OCI-LY7 (cell line): ENCODE measurements around the gene LGR5. TPM values are rescaled to one million over a fixed set of nuclear protein-coding genes. Genes with fewer than 3 reads are reported as not detected.
A peak's percentile ranks its signal among the peaks of the same experiment; 100 is the strongest.

Experiments used
- BruUV-seq: library from RNA; stranded (reverse); fragments of 400-500 nt; replicated peaks from 2 replicates; lab custom pipeline; 2021; lab: Mats Ljungman, UMichigan
- CTCF ChIA-PET: fragments of 300-600 bp; sonication (Branson Sonifier 250); formaldehyde crosslinking; loops from one replicate; lab custom pipeline; 2022; ENCODE audit warnings: antibody characterized with exemption; ENCODE audit not compliant: unreplicated experiment; lab: Charles Lee
- POLR2A ChIA-PET: fragments of 300-600 bp; sonication (Branson Sonifier 250); formaldehyde crosslinking; loops from one replicate; lab custom pipeline; 2022; ENCODE audit warnings: antibody characterized with exemption; lab: Charles Lee
- DNase-seq: peaks from one replicate; pipeline ENCODE4 v3.0.0-alpha.2; 2015; ENCODE audit warnings: low spot score
- H2AFZ ChIP-seq: fragments of 200-600 bp; sonication (generic), shearing (Covaris generic); 2 replicates; pipeline ENCODE4 v1.6.1; 2014; ENCODE audit warnings: mild to moderate bottlenecking, antibody characterized with exemption, low read length, moderate library complexity
- H3K27ac ChIP-seq: fragments of 200-600 bp; sonication (generic); 2 replicates; pipeline ENCODE4 v1.5.1; 2014; ENCODE audit warnings: mixed run types, low read depth, mild to moderate bottlenecking, moderate library complexity, low read length, inconsistent platforms; ENCODE audit not compliant: poor library complexity, severe bottlenecking
- H3K36me3 ChIP-seq: fragments of 200-600 bp; sonication (generic); 2 replicates; pipeline ENCODE4 v1.6.1; 2014; ENCODE audit warnings: mild to moderate bottlenecking, antibody characterized with exemption, low read length, moderate library complexity, mixed read lengths; ENCODE audit not compliant: insufficient read depth
- H3K4me1 ChIP-seq: fragments of 200-600 bp; sonication (generic); 2 replicates; pipeline ENCODE4 v1.5.1; 2014; ENCODE audit warnings: mild to moderate bottlenecking, low read length; ENCODE audit not compliant: insufficient read depth, poor library complexity, severe bottlenecking
- H3K4me2 ChIP-seq: fragments of 200-600 bp; sonication (generic); 2 replicates; pipeline ENCODE4 v1.6.1; 2014; ENCODE audit warnings: mild to moderate bottlenecking, low read length
- H3K4me3 ChIP-seq: fragments of 200-600 bp; sonication (generic); 2 replicates; pipeline ENCODE4 v1.5.1; 2014; ENCODE audit warnings: mild to moderate bottlenecking, low read depth, low read length; ENCODE audit not compliant: poor library complexity, severe bottlenecking
- H3K79me2 ChIP-seq: fragments of 200-600 bp; sonication (generic); 2 replicates; pipeline ENCODE4 v1.6.1; 2016; ENCODE audit warnings: low read depth, mild to moderate bottlenecking, low read length, moderate library complexity, mixed read lengths; ENCODE audit not compliant: insufficient read depth
- H3K9me2 ChIP-seq: fragments of 200-600 bp; sonication (generic); 2 replicates; pipeline ENCODE4 v1.6.1; 2016; ENCODE audit warnings: mild to moderate bottlenecking, low read length, mixed read lengths; ENCODE audit not compliant: insufficient read depth
- H3K9me3 ChIP-seq: fragments of 200-600 bp; sonication (generic); 2 replicates; pipeline ENCODE4 v1.6.1; 2014; ENCODE audit warnings: mild to moderate bottlenecking, mixed run types, low read length, mixed read lengths
- H4K20me1 ChIP-seq: fragments of 200-600 bp; sonication (generic); 2 replicates; pipeline ENCODE4 v1.6.1; 2014; ENCODE audit warnings: mild to moderate bottlenecking, antibody characterized with exemption, low read length, moderate library complexity, mixed read lengths; ENCODE audit not compliant: insufficient read depth
- EZH2phosphoT487 ChIP-seq: fragments of 200-600 bp; sonication (generic); IDR thresholded peaks from 2 replicates; pipeline ENCODE4 v1.6.1; 2018; ENCODE audit warnings: low read depth, borderline replicate concordance, mild to moderate bottlenecking, mixed run types, antibody characterized with exemption, low read length, moderate library complexity, mixed read lengths
- intact Hi-C: fragments of 100-400 bp; cut with micrococcal nuclease; formaldehyde crosslinking; loops from one replicate; pipeline ENCODE4 v1.10.0; 2022; ENCODE audit not compliant: unreplicated experiment
- total RNA-seq, 2 experiments: library from RNA; depleted of rRNA in 1 of 2; stranded (reverse); fragments of >200 nt in 1 of 2; shearing (Covaris generic) in 1 of 2; gene quantifications; 2 replicates each; pipeline ENCODE4 v1.2.3, GENCODE V29; 2014 to 2022
- TF ChIP-seq, protein P1 (sequence below): fragments of 200-600 bp; sonication (generic); conservative IDR thresholded peaks from 2 replicates; pipeline ENCODE4 v1.5.1; 2014; ENCODE audit warnings: mild to moderate bottlenecking, antibody characterized with exemption, low read length, moderate library complexity, mixed read lengths

The LGR5 gene
- total RNA-seq, 2 experiments from 2014 or later, result 0.51 TPM; not detected in 1

DNA sequence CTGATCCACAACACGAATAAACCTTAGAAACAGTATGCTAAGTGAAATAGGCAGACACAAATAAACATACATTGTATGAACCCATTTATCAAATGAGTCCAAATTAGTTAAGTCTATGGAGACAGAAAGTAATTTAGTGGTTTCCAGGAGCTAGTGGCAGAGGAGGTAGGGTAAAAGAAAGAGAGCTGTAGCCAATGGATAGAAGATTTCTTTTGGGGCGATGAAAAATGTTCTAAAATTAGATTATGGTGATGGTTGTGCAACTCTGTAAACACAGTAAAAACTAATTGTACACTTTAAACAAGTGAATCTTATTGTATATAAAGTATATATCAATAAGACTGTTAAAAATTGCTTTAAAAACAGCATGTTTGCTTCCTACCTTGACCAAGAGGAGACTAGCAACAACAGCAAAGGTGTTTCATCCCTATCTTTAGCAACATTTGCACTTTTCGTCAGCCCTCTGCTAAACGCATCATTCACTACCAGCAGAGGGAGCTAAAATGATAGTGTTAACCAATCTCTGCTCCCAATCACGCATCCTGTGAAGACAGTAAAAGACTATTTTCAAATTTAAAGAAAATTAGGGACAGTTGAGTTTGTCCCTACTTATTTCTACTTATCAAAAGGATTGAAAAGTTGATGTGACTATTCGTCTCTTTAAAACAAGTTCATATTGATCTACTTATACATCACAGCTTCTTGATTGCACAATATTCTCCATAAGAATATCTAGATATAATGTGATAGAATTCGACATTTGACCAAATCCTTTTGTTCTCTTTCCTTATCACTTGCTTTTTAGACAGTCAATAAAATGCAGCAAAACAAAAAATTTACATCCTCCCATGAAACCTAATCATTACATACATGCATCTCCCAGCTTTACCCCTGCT lies 24.0 kb upstream of the LGR5 start:
- BruUV-seq, result no TSS peak
- intact Hi-C loops, result loop anchor here (1.0 kb wide), 3 partner anchors 136 to 332 kb away; no protein-coding TSS in a partner anchor
- DNase-seq, result peak; percentile 69

DNA sequence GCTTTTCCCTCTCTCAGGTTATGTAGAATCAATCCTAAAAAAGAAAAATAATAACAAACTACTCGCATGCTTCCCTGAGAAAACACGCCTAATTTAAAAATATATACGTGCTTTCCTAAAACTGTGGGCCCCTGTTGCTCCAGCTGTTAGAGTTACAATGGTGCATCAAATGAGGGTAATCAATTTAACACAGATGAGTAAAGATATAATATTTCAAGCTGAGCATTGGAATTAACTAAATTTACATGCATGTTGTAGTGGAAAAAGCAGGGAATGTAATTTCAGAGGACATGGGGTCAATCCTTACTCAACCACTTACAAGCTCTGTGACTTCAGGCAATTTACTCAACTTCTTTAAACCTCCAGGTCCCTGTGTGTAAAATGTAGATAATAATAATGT lies 22.4 kb upstream of the LGR5 start:
- H2AFZ ChIP-seq, result no peak overlapping the region
- no peak for DNase-seq
- H3K36me3 ChIP-seq, result no peaks in the 10 kb centered on the region
- CTCF ChIA-PET, result no interaction called here
- no peaks in the 10 kb centered on the region for H3K9me3 ChIP-seq
- H3K4me3 ChIP-seq, result no peak overlapping the region
- H3K79me2 ChIP-seq, result no peaks in the 10 kb centered on the region
- no peaks in the 10 kb centered on the region for H3K9me2 ChIP-seq
- H3K27ac ChIP-seq, result no peak overlapping the region
- no peak overlapping the region for H3K4me2 ChIP-seq
- no peaks in the 10 kb centered on the region for H3K4me1 ChIP-seq
- BruUV-seq, result no TSS peak
- intact Hi-C loops, result no loop called here
- POLR2A ChIA-PET, result no interaction called here
- TF ChIP-seq, protein P1, sequence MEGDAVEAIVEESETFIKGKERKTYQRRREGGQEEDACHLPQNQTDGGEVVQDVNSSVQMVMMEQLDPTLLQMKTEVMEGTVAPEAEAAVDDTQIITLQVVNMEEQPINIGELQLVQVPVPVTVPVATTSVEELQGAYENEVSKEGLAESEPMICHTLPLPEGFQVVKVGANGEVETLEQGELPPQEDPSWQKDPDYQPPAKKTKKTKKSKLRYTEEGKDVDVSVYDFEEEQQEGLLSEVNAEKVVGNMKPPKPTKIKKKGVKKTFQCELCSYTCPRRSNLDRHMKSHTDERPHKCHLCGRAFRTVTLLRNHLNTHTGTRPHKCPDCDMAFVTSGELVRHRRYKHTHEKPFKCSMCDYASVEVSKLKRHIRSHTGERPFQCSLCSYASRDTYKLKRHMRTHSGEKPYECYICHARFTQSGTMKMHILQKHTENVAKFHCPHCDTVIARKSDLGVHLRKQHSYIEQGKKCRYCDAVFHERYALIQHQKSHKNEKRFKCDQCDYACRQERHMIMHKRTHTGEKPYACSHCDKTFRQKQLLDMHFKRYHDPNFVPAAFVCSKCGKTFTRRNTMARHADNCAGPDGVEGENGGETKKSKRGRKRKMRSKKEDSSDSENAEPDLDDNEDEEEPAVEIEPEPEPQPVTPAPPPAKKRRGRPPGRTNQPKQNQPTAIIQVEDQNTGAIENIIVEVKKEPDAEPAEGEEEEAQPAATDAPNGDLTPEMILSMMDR, result no peak
- no peak for TF ChIP-seq EZH2phosphoT487
- no peaks in the 10 kb centered on the region for H4K20me1 ChIP-seq

More for the DNA sequence above, 24.0 kb upstream of the LGR5 start:
- H4K20me1 ChIP-seq, result no peaks in the 10 kb centered on the region
- no peaks in the 10 kb centered on the region for H3K4me1 ChIP-seq
- CTCF ChIA-PET, result no interaction called here
- H3K9me2 ChIP-seq, result no peaks in the 10 kb centered on the region
- no peaks in the 10 kb centered on the region for H3K79me2 ChIP-seq
- POLR2A ChIA-PET, result interaction anchor here (0.6 to 0.9 kb wide), 3 partner anchors 146 to 1541 kb away, joined by 3 to 4 read pairs (median 3); no protein-coding TSS in a partner anchor
- H3K9me3 ChIP-seq, result 0 out of 2 replicates have a peak, but pooled peaks cover under 1% of the 10 kb centered on the region
- H3K4me2 ChIP-seq, result no peak overlapping the region
- H3K4me3 ChIP-seq, result no peak overlapping the region
- H2AFZ ChIP-seq, result no peak overlapping the region
- H3K27ac ChIP-seq, result no peak overlapping the region
- TF ChIP-seq, protein P1, result peak; percentile 94
- TF ChIP-seq EZH2phosphoT487, result no peak
- no peaks in the 10 kb centered on the region for H3K36me3 ChIP-seq
